HG03354 (cell line): ENCODE measurements around the gene GPR132.
"Not testable (repeated sequence)": the region's sequence is repeated elsewhere in the genome, so short reads cannot be mapped to it uniquely, and the experiment has no call there.

Experiments
- ATAC-seq: cut with Tn5 transposase; IDR thresholded peaks from one replicate; pipeline ENCODE4 v1.9.1; 2021; ENCODE audit warnings: mild to moderate bottlenecking; ENCODE audit not compliant: unreplicated experiment, poor library complexity, severe bottlenecking

The GPR132 gene, protein sequence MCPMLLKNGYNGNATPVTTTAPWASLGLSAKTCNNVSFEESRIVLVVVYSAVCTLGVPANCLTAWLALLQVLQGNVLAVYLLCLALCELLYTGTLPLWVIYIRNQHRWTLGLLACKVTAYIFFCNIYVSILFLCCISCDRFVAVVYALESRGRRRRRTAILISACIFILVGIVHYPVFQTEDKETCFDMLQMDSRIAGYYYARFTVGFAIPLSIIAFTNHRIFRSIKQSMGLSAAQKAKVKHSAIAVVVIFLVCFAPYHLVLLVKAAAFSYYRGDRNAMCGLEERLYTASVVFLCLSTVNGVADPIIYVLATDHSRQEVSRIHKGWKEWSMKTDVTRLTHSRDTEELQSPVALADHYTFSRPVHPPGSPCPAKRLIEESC

DNA sequence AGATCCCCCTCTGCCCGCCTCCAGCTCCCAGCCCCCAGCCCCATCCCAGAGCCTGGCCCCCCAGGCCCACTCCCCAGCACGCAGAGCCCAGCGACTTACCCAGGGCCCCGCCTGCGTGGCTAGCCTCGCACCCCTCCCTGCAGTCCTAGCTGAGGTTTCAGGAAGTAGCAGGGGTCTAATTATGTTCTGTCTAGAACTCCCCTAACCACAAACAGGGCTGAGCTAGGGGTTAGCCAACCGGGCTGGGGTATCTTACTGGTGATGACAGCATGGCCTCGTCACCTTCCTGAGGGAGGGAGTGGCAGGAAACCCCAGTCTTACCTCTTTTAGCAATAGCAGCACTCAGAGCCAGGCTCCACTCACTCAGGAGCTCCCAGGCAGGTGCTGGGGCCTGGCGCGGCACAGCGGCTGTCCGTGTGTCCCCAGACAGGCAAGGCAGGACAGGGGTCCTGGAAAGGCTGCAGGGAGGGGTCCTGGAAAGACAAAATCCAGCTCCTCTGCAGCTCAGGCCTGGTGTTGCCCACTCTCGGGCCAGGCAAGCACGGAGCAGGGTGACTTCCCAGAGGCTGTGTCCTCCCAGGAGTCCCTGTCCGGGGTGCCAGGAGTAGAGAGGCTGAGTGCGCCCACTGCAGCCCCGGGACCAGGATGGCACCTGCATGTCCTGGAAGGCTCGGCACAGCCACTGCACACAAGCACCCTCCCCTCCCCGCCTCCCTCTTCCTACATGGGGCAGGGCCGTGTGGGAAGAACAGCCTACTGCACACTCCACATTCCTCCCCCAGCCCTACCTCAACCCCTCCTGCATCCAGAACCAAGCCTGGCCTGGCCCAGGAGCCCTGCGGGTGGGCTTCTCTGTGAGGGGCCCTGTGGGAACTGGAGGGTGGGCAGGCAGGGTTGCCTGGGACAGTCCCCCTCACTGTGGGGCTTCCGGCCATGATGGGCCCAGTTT, at the start of gene GPR132:
Gene GPR132 (minus strand): TSS at position 151 of the 949 bp plus-strand sequence. CDS start 10,010 bp downstream, outside the sequence.
- ATAC-seq = peak; percentile 55

DNA sequence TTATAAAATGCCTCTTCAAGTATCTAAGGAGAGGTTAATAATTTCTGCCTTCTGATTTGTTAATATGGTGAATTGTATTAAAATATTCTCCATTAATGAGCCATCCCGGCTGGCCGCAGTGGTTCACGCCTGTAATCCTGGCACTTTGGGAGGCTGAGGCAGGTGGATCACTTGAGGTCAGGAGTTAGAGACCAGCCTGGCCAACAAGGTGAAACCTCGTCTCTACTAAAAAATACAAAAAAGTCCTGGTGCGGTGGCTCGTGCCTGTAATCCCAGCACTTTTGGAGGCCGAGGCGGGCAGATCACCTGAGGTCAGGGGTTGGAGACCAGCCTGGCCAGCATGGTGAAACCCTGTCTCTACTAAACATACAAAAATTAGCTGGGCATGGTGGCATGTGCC, 44.0 kb upstream of the GPR132 start:
- ATAC-seq = not testable (repeated sequence)

DNA sequence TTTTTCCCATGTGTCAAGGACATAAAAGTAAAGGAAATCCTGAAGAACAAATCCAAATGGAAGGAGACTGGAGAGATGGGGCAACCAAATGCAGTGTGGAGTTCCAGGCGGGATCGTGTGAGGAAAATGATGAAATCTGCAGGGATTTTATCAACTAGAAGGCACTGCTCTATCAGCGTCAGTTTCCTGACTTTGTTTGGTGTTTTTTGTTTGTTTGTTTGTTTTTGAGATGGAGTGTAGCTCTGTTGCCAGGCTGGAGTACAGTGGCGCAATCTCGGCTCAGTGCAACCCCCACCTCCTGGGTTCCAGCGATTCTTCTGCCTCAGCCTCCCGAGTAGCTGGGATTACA, 43.3 kb upstream of the GPR132 start:
- ATAC-seq = no peak

DNA sequence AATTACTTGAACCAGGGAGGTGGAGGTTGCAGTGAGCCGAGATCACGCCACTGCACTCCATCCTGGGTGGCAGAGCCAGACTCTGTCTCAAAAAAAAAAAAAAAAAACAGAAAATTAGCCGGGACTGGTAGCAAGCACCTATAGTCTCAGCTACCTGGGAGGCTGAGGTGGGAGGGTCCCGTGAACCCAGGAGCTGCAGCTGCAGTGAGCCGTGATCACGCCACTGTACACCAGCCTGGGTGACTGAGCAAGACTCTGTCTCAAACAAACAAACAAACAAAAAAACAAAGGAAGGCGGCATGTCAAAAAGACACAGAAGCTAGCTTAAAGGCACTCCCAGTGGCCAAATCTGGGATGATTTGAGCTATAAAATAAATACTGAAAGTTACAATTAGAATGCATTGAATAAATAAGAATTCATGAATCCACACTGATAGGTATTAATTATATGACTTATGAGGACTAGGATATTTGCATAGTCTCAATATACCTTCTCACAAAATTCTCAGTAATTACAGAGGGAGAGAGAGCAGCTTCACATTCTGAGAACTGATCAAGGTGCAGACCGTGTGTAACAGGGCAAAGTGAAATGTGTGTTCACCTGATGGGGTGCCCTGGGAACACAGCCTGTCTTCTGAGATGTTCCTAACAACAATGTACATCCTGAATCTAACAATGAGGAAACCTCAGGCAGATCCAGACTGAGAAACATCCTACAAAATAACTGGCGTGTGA, 42.7 kb upstream of the GPR132 start:
- no peak for ATAC-seq

DNA sequence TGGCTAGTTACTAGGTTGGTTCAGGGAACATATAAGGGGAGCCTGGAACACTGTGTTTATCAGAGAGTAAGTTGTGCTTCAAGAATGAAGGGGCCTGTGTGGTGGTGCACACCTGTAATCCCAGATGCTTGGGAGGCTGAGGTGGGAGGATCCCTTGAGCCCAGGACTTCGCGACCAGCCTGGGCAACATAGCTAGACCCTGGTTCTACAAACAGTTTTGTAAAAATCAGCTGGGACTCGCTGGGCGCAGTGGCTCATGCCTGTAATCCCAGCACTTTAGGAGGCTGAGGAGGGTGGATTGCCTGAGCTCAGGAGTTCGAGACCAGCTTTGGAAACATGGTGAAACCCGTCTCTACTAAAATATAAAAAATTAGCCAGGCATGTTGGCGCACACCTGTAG, 42.1 kb upstream of the GPR132 start:
- ATAC-seq = no peak

DNA sequence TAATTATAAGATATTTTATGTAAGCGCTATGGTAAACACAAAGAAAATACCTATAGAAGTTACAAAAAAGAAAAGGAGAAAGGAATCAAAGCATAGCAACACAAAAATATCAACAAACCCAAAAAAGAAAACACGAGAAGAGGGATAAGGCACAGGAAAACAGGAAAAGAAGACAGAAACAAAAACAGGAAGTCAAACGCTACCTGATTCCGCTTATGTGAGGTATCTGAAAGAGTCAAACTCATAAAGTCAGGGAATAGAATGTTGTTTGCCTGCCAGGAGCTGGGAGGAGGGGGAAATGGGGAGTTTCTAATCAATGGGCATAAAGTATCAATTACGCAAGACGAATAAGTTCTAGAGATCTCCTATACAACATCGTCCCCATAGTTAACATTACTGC, 39.9 kb upstream of the GPR132 start:
- ATAC-seq = no peak

DNA sequence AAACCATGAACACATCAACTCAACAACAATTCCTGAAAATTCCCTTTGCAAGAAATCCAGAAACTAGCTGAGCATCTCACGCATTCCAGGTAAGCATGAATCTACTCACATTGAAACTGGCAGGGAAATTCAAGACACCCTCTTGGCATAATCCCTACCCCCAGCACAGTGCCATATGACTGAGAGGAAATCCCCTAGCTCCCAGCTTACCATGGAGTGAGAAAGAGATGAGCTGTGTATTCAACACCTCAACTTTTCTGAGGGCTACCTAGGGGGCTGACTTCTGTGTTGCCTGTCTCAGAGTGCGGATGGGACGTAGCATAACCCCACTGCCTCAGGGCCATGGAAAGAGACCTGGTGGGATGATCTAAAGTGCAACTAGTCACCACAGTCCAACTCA, 37.7 kb upstream of the GPR132 start:
- no peak for ATAC-seq

DNA sequence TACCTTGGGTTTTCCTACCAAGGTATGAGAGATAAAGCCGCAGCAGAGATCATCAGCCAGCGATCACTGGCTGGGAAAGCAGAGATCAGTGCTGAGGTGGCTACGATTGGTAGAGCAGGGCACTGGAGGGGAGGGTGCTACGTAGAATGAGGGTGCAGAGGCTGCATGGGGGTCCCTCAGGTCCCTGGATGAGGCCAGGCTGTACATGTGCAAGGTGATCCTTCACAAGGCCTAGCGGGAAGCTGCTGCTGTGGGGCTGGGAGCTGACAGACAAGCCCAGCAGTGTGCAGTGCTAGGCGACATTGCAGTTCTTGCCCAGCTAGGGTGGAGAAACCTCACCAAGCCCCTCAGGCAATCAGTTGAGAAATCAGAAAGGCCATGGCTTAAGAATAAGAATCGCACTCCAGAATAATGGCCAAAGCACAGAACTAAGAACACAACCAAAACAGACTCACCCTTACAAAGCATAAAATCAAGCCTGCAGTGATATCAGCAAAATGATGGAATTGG, 37.2 kb upstream of the GPR132 start:
- no peak for ATAC-seq

DNA sequence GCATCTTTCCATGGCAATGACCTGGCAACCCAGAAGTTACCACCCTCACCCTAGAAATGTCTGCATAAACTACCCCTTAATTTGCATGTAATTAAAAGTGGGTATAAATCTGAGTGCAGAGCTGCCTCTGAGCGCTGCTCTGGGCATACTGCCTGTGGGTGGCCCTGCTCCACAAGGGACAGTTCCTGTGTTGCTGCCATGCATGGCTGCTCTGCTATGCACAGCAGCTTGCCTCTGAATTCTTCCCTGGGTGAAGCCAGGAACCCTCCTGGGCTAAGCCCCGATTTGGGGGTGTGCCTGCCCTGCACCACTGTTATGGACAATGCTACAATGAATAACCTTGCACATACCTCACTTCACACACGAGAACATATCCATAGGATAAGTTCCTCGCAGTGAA, 35.7 kb upstream of the GPR132 start:
- no peak for ATAC-seq

DNA sequence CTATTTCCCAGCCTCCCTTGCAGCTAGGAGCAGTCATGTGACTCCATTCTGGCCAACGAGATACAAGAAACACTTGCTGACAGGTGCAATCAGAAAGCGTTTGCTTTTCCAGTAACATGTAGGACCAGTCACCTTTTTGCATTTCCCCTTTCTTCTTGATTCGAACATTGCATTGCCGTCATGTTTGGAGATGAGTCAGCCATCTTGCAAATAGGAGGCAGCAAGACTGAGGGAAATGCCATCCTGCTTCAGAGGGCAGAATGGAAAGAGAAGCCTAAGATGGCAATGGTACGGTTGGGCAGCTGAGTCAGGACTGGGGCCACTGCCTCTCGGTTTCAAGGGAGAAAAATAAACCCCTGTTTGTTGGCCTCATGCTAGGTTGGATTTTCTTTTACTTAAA, 34.5 kb upstream of the GPR132 start:
- no peak for ATAC-seq

DNA sequence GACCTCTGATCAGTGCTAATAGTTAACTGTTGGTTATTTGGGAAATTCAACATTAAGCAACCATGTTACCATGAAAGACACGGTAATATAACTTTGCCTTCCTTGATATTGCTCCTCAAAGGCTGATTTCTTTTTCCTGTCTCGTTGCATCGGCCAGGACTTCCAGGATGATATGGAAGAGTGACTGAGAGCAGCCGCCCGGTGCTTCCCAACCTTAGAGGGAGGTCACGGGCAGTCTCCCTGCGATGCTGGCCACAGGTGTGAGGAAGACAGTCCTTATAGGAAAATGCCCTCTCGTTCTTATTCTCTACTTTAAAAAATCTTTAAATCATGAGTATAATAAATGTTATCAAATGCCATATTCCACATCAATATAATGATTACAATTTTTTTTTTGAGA, 33.1 kb upstream of the GPR132 start:
- ATAC-seq = no peak

DNA sequence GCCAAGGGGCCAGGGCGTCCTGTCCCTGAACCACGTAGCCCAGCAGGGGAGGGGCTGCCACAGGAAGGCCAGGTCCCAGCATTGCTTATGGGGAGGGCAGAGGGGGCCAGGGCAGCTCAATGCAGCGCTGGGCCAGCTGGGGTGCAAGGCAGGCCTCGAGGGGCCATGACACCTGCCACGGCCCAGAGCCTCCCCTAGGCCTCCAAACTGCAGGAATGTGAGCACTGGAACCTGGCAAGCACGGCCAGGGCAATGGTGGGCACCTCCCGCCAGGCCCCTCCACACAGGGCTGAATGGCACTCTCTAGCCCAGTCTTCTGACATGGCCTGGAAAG, 32.5 kb upstream of the GPR132 start:
- no peak for ATAC-seq

DNA sequence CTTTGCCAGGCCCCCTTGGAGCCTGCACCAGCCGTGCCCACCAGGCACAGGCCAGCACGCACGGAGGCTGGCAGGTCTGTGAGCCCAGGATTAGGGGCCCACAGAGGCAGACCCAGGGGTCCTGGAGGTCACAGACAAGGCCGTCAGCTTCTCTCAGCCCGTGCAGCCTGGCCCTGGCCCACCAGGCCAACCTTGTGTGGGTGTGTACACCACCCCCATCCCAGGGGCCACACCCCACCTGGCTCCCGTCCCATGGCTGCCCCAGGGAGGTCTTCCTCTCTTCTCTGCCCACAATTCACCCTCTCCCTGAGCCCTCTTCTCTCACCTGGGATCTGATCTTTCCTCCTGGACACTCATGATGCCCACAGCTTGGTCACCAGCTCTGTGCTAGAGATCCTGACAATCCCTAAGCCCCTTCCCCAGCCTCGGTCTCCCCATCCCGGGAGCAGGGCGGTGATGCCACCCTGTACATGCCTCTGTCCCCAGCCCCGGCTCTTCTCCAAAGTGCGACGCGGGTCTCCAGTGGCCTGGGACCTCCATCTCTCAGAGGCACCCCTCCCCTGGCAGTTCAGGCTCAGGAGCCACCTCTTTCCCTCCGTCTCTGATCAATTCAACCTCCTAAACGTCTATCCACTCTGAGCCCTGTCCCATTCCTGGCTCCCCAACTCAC, 31.1 kb upstream of the GPR132 start:
- no peak for ATAC-seq

DNA sequence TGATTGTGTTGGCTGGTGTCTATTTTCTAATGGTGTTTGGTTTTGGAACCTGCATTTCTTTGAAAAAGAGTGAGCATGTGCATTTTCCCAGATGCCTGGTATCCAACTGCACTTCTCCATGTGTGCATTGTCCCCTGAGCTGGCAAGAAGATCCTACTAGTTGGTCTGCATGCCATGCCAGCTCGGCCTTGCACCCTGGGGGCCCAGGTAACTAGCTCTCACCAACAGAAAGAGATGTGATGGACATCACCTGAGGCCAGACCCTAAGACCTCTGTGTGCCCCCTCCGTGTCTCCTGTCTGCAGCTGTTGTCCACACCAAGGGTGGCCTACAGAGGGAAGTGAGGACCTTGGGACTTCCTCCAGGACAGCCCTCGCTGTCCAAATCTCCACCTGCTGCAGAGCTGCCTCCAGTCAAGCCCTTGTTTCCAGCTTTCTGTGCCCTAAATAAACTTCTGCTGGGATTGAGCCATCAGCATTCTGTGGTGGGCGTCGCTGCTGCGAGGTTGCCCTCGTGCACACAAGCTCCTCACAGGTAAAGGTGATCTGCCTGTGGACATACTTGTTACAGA, 30.1 kb upstream of the GPR132 start:
- ATAC-seq = no peak

DNA sequence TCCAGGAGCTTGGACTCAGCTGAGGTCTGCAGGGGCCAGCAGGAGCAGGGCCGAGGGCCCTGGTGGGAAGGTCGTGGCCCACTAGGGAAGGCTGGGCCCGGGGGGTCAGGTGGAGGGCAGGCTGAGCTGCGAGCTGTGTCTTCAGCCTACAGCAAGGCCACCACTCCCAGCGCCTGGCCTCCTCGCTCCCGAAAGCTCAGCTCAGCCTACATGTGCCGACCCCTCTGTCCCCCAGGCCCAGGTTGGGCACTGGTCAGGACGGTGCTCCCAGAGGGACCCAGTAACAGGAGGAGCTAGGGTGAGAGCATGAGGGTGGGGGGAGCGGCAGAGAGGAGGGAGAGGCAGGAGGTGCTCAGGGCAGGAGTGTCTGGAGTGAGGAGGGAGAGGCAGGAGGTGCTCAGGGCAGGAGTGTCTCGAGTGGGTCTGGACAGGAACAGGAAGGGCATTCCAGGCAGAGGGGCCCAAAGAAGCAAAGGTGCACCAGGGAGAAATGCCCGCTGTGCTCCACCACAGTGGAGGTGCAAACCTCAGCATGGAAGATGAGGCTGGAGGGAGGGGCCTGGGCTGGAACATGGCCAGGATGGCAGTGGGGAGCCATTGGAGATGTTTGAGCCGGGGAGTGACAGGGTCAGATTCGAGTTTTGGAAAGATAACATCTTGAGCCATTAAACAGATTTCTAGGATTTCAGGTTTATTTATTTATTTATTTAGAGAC, 29.1 kb upstream of the GPR132 start:
- no peak for ATAC-seq

DNA sequence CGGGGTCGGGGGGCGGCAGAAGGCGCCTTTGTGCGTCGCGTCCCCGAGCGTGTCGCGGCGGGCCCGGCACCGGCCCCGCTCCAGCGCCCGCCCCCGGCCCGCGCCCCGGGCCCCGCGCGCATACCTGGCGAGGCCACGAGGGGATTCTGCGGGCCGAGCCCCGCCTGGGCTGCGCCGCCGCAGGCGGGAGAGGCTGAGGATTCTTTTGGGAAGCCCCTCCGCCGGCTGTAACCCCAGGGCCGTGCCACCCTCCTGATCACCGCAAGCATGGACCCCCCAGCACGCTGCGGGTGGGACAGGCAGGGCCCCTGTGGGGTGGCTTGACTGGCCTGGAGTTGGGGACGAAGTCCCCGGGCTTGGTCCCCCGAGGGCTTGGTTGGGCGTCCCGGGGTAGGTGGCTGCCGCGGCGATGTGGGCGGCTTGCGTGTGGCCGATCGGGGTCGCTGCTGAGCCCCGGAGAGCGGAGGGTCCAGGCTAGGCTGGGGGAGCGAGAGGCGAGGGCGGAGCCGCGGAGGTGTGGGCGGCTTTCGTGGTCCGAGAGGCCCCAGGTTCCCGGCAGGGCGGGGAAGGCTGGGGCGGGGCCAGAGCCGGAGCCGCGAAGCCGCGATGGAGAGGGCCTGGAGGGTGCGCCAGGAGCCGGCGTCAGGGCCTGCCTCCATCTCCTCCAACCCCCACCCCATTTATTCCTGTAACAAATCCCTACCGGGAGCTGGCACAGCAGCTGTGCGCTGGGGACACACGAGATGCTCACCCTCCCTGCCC, 28.4 kb upstream of the GPR132 start:
- peak; percentile 49 for ATAC-seq

DNA sequence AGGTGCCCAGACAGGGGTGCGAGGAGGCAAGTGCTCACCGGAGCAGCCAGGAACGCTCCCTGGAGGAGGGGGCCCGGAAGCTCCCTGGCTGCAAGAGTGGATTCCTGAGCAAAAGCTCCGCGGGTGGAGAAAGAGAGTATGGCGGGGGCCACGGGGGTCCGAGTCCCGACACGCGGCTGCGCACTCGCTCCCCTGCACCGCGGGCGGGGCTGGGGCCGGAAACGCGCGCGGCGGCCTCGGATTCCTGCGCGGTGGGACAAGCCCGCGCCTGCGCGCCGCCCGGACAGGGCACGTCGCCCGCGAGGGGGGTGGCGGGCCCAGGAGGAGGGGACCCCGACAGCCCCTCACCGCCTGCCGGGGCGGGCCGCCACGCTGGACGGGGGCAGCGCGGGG, 27.8 kb upstream of the GPR132 start:
- ATAC-seq = peak; percentile 36
